NCI-H82 treated with DMSO at 0.1 percent for 48 hours (cell line): ENCODE data around the gene MAML3.

Source experiments
- DNase-seq: peaks from one replicate; lab custom pipeline; 2025; ENCODE audit not compliant: unreplicated experiment; lab: John Stamatoyannopoulos, UW

MAML3 gene

GRCh38 chr4:139823345-139823744, 330.6 kb downstream of the MAML3 start:
- no peak for DNase-seq

DNA sequence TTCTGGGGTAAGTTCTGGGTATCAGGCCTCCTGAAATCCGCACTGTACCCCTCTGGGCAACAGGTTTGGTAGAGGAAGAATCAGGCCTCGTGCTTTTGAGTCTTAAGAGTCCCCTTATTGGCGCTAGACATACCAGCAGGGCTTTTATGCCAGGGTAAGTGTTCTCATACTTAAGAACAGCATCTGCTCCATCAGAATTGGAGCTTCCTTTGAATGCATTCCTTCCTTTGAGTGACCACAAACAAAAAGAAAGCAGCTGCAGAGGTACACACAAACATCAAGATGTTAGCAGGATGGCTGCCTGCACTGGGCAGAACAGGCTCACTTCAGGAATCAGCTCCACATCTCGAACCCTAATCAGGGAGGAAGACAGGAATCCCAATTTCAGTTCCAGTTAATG, 331.6 kb downstream of the MAML3 start:
- DNase-seq = no peak

DNA sequence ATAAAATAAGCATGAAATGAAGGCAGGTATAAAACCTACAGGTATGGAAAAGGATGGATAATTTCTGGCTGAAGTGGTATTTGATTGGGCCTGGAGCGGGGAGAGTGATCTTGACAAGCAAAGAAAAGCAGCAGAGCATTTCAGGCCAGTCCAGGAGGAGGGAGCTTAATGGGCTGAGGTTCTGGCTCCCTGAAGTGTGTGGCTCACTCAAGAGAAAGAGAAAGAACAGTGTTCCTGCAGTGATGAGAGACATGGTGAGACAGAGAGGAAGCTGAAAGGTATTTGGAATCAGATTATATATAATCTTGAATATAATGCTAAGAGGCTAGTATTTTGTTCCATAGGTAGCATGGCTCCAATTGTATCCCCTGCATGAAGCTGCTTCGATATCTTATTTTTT, 334.9 kb downstream of the MAML3 start:
- DNase-seq = no peak

- DNase-seq = no peak
These were observed 336.1 kb downstream of the MAML3 start for GRCh38 chr4:139817657-139818452.

- no peak for DNase-seq
These were observed 337.1 kb downstream of the MAML3 start for GRCh38 chr4:139816856-139817255.

GRCh38 chr4:139815778-139816601, 338.0 kb downstream of the MAML3 start:
- peak; percentile 80 for DNase-seq

DNA sequence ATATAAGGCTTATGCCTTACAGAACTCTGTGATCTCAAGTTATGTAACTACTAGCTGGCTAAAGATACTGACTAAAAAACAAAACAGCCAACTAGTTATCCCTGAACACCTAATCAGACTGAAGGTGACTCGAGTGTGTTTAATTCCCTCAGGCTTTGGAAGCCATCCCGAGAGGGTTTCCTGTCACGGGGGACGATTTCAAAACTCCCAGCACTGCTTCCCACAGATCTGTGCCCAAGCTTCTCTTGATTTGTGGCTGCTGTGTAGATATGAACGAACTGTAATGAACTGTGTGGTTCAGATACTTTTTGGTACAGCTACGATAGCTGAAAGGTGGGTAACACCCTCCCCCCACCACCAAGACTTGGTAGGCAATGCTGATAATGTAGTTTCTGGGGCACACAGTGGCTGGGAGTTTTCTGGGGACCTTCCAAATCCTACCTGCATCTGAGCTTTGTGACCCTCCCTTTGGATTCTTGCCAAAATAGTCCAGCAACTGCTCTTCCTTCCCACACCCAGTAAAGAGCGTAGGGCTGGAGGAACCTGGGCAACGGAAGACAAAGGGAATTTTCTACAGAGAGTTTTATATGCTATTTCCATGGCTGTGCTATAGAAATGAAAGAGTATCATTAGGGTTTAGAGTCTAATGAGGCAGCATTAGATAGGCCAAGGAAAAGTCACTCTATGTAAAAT, 339.5 kb downstream of the MAML3 start:
- no peak for DNase-seq

DNA sequence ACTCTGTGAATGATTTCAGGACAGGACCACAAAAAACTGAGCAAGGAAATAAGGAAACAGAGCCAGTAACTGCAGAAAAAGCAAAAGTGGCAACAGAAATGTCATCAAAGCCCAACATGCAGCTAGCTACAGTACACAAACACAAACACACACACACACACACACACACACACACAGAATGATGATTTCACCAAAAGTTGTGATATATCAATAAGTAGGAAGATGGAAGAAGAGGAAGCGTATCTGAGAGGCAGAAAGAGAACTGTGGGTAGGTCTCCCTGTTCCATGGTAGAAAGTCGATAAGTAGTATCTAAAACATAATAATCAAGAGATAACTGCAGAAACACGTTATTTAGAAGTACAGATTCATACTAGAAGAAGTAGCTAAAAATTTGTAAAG, 340.1 kb downstream of the MAML3 start:
- DNase-seq = no peak

DNA sequence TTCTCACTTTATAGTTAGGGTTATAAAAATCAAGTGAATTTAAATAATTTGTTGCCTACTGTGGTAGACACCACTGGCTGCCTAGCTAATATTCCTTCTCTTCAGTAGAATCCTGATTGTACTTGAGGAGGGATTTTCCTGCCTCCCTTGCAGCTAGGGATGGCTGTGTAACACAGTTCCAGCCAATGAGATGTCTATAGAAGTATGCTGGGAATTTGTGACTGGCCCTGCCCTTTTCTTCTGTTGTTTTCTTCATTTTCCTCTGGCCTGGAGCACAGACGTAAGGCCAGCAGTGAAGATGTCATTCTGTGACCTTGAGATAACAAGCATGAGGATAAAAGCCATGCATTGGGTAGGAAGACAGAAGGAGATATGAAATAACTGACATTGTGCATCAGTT, 343.3 kb downstream of the MAML3 start:
- DNase-seq = no peak

GRCh38 chr4:139809757-139810140, 344.2 kb downstream of the MAML3 start:
- DNase-seq = no peak

- DNase-seq = peak; percentile 31
These were observed 344.9 kb downstream of the MAML3 start for GRCh38 chr4:139808808-139809756.

GRCh38 chr4:139808381-139808807, 345.6 kb downstream of the MAML3 start:
- DNase-seq = no peak

GRCh38 chr4:139807483-139807882, 346.5 kb downstream of the MAML3 start:
- no peak for DNase-seq

DNA sequence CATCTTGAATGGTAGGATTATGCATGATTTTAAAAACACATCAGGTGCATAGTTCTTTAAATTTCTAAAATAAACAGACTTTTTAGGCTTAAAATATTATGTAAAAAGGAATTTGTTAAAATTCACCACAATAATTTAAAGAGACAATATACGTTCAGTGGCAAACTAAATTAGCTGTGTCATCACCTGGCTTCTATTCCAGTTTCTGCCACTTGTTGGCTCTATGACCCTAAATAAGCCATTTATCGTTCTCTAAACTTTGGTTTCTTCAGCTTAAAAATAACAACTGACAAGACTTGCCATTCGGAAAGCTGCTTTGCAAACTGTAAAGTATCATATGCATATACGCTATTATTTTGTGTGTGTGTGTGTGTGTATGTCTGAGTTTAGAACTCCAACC, 347.1 kb downstream of the MAML3 start:
- no peak for DNase-seq

DNA sequence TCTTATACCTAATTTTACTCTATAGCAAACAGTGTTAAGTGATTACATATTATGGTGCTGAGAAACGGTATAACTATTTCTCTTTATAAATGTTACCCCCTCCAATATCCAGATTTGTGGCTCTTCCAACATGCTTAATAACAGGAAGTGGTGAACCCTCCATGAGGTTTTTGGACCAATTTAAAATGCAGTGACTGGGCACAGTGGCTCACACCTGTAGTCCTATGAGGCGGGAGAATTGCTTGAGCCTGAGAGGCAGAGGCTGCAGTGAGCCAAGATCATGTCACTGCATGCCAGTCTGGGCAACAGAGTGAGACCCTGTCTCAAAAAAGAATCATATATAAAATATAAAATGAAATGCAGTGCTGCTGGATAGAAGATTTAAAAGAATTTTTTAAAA, 351.1 kb downstream of the MAML3 start:
- DNase-seq = no peak

- no peak for DNase-seq
These were observed 351.5 kb downstream of the MAML3 start for GRCh38 chr4:139802488-139802887.

DNA sequence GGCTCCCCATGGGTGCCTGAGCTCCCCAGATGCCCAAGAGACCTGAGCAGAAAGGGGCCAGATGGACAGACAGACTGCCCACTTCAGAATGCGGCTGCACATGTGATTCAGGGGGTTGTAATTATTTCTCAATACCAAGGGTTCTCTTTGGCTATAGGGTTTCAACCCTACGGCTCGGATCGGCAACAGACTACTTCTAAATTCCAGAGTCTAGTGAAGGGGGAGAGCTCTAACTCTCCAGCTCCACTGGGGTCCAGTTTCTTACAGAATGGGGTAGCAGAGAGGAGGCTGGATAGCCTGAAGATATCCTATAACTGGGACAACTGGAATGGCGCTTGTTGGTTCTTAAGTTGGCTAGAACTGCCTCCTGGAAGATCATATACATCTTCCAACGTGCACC, 352.1 kb downstream of the MAML3 start:
- DNase-seq = no peak

- no peak for DNase-seq
These were observed 353.9 kb downstream of the MAML3 start for GRCh38 chr4:139800082-139800481.

- no peak for DNase-seq
These were observed 354.4 kb downstream of the MAML3 start for GRCh38 chr4:139799615-139800014.

- no peak for DNase-seq
These were observed 355.5 kb downstream of the MAML3 start for GRCh38 chr4:139798456-139798855.

DNA sequence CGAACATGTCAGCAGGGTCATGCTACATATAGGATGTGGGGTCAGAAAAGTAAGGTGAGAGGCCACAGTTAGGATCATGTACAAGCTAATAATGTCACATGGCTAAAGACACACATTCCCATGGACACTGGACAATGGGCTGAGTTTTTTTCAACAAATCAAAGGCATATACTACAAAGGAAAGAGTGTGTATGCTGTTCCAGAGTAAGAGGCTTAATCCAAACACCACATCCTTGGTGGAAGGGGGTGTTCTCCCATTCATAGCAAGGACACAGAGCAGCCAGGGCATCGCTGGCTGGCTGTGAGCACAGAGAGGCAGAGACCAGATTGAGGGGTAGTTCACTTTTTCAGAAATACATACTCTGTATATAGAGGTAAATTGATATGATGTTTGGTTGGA, 356.7 kb downstream of the MAML3 start:
- DNase-seq = no peak
